ENCODE measurements around the gene HCRTR1.
"Not testable (repeated sequence)": the region's sequence is repeated elsewhere in the genome, so short reads cannot be mapped to it uniquely, and the experiment has no call there.

The HCRTR1 gene

GRCh38 chr1:31581821-31582810, 35.4 kb upstream of the HCRTR1 start:
- peak; percentile 57 for DNase-seq

- DNase-seq: no peak
These were observed 34.2 kb upstream of the HCRTR1 start for GRCh38 chr1:31583082-31583994.

GRCh38 chr1:31583995-31584868, 33.3 kb upstream of the HCRTR1 start:
- DNase-seq: peak; percentile 12

- DNase-seq: no peak
These were observed 32.4 kb upstream of the HCRTR1 start for GRCh38 chr1:31584869-31585735.

- no peak for DNase-seq
These were observed 31.6 kb upstream of the HCRTR1 start for GRCh38 chr1:31585736-31586365.

GRCh38 chr1:31586376-31587327, 30.8 kb upstream of the HCRTR1 start:
- no peak for DNase-seq

GRCh38 chr1:31587328-31587699, 30.2 kb upstream of the HCRTR1 start:
- DNase-seq: not testable (repeated sequence)

GRCh38 chr1:31587720-31588423, 29.6 kb upstream of the HCRTR1 start:
- peak; percentile 45 for DNase-seq

- DNase-seq: no peak
These were observed 28.6 kb upstream of the HCRTR1 start for GRCh38 chr1:31588751-31589515.

- DNase-seq: peak; percentile 97
These were observed 25.9 kb upstream of the HCRTR1 start for GRCh38 chr1:31591425-31592093.

- no peak for DNase-seq
These were observed 25.4 kb upstream of the HCRTR1 start for GRCh38 chr1:31592132-31592531.

- DNase-seq: no peak
These were observed 24.3 kb upstream of the HCRTR1 start for GRCh38 chr1:31593136-31593665.

GRCh38 chr1:31593770-31594632, 23.5 kb upstream of the HCRTR1 start:
- DNase-seq: peak; percentile 62

- DNase-seq: no peak
These were observed 21.4 kb upstream of the HCRTR1 start for GRCh38 chr1:31595836-31596736.

GRCh38 chr1:31596737-31597097, 20.8 kb upstream of the HCRTR1 start:
- DNase-seq: no peak

Measured in kidney glomerular epithelial cell (primary cell).